ENCODE measurements around the gene RMRP.

DNA sequence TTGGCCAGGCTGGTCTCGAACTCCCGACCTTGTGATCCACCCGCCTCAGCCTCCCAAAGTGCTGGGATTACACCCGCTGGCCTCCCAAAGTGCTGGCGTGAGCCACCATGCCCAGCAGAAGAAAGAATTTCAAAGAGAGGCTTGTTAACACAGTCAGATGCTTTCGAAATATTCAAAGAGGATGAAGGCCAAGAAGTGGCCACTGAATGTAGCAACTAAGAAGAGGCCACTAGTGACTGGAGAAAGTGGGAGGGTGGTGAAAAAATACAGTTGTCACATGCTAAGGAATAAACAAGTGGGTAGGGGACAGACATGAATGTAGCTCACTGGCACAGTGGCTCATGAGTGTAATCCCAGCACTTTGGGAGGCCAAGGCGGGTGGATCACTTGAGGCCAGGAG is 44.9 kb upstream of the RMRP start:
- TF ChIP-seq, protein P1, sequence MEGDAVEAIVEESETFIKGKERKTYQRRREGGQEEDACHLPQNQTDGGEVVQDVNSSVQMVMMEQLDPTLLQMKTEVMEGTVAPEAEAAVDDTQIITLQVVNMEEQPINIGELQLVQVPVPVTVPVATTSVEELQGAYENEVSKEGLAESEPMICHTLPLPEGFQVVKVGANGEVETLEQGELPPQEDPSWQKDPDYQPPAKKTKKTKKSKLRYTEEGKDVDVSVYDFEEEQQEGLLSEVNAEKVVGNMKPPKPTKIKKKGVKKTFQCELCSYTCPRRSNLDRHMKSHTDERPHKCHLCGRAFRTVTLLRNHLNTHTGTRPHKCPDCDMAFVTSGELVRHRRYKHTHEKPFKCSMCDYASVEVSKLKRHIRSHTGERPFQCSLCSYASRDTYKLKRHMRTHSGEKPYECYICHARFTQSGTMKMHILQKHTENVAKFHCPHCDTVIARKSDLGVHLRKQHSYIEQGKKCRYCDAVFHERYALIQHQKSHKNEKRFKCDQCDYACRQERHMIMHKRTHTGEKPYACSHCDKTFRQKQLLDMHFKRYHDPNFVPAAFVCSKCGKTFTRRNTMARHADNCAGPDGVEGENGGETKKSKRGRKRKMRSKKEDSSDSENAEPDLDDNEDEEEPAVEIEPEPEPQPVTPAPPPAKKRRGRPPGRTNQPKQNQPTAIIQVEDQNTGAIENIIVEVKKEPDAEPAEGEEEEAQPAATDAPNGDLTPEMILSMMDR (IDR thresholded peaks at IDR 0.05) = no peak
- TF ChIP-seq POLR2A (IDR thresholded peaks at IDR 0.05) = no peak

Measured in breast epithelium (tissue), 3 donors.